Natural killer cell (primary cell): Measurements from ENCODE around the gene DTX4. TPM values are rescaled to one million over a fixed set of nuclear protein-coding genes. Genes with fewer than 3 reads are reported as not detected.

Experiments
- ATAC-seq, 3 donors: fragments of 150-1000 bp in 2 of 3; fragments of 200-7000 bp in 1 of 3; cut with Tn5 transposase; 1 replicate in 1 of 3; 2 replicates in 2 of 3; pipeline ENCODE4 v1.10.0; 2021; ENCODE audit warnings: mild to moderate bottlenecking in 2 of 3, moderate library complexity in 2 of 3
- DNase-seq, 2 donors: peaks; one replicate each; pipeline versions ENCODE4 v3.0.0 to v3.0.0-alpha.2; 2013 to 2021; ENCODE audit warnings: mixed read lengths in 1 of 2
- H3K27ac ChIP-seq: one replicate; pipeline ENCODE4 v1.5.1; 2013; ENCODE audit warnings: mild to moderate bottlenecking, low read length
- H3K27me3 ChIP-seq: one replicate; pipeline ENCODE4 v1.6.1; 2013; ENCODE audit warnings: low read length; ENCODE audit not compliant: control insufficient read depth, insufficient read depth
- H3K36me3 ChIP-seq: one replicate; pipeline ENCODE4 v1.6.1; 2013; ENCODE audit warnings: low read length; ENCODE audit not compliant: control insufficient read depth, insufficient read depth
- H3K4me1 ChIP-seq: one replicate; pipeline ENCODE4 v1.6.1; 2013; ENCODE audit warnings: low read length; ENCODE audit not compliant: control insufficient read depth, insufficient read depth
- H3K4me3 ChIP-seq: one replicate; pipeline ENCODE4 v1.5.1; 2013; ENCODE audit warnings: low read length
- H3K9me3 ChIP-seq: one replicate; pipeline ENCODE4 v1.6.1; 2013; ENCODE audit warnings: low read length; ENCODE audit not compliant: control insufficient read depth, insufficient read depth
- H3K27ac Mint-ChIP-seq, 2 donors: one replicate each; pipeline ENCODE4 v1.8.0; 2022; ENCODE audit warnings: mild to moderate bottlenecking in 2 of 2, mixed read lengths in 2 of 2, moderate library complexity in 1 of 2
- H3K27me3 Mint-ChIP-seq, 2 donors: one replicate each; pipeline ENCODE4 v1.8.0; 2022; ENCODE audit warnings: low read depth in 2 of 2, mixed read lengths in 2 of 2
- H3K36me3 Mint-ChIP-seq: one replicate; pipeline ENCODE4 v1.8.0; 2022; ENCODE audit warnings: mixed read lengths
- H3K4me1 Mint-ChIP-seq, 2 donors: one replicate each; pipeline ENCODE4 v1.8.0; 2022; ENCODE audit warnings: mixed read lengths in 2 of 2
- H3K4me3 Mint-ChIP-seq: one replicate; pipeline ENCODE4 v1.8.0; 2022; ENCODE audit warnings: mild to moderate bottlenecking, moderate library complexity, mixed read lengths
- H3K9me3 Mint-ChIP-seq, 2 donors: one replicate each; pipeline ENCODE4 v1.8.0; 2022; ENCODE audit warnings: mixed read lengths in 2 of 2
- CTCF ChIP-seq: fragments of 200-600 bp; IDR thresholded peaks from one replicate; pipeline ENCODE4 v1.8.0; 2022; ENCODE audit warnings: antibody characterized with exemption
- WGBS: methylation state at CpG from one replicate; pipeline ENCODE4 v1.1.7; 2013; ENCODE audit warnings: missing lambda C conversion rate; ENCODE audit not compliant: insufficient coverage; 5-methylcytosine and 5-hydroxymethylcytosine counted together
- intact Hi-C: fragments of 100-400 bp; cut with micrococcal nuclease; formaldehyde crosslinking; loops from one replicate; pipeline ENCODE4 v1.14.2; 2022
- total RNA-seq, 4 donors: library from RNA; stranded (reverse); fragments of 120-200 nt in 1 of 4; gene quantifications; one replicate each; pipeline versions ENCODE4 v1.2.3 to v1.2.4, GENCODE V29; 2013 to 2022

DTX4 gene
- total RNA-seq, 3 donors from 2014 or later (not counting 1 experiment from before 2014, with no cell fraction given) = 0.21 to 0.90 (median 0.59) TPM

- H3K27ac Mint-ChIP-seq = peak overlapping the region in 1 of 2 donors; percentile 49
- ATAC-seq (no peak), DNase-seq (no peak)
- 71% methylated on average over 8 of the region's 8 CpGs for WGBS
- peaks cover 31% of the 10 kb centered on the region for H3K36me3 ChIP-seq
- no peaks in the 10 kb centered on the region for H3K4me1 ChIP-seq
- H3K27ac ChIP-seq = peak overlapping the region; percentile 35
- intact Hi-C loops = no loop called here
- H3K27me3 ChIP-seq = no peaks in the 10 kb centered on the region
- no peak for TF ChIP-seq CTCF
- no peak overlapping the region for H3K4me3 Mint-ChIP-seq
- H3K27me3 Mint-ChIP-seq = no peaks in the 10 kb centered on the region
- no peaks in the 10 kb centered on the region for H3K9me3 Mint-ChIP-seq
- peaks cover 19% of the 10 kb centered on the region for H3K36me3 Mint-ChIP-seq
- H3K9me3 ChIP-seq = no peaks in the 10 kb centered on the region
- no peak overlapping the region for H3K4me3 ChIP-seq
- peaks cover 10% of the 10 kb centered on the region in 2 donors for H3K4me1 Mint-ChIP-seq
Measured at GRCh38 chr11:59152312-59152951, 19.5 kb upstream of the DTX4 start.

GRCh38 chr11:59154610-59155009 is 17.3 kb upstream of the DTX4 start:
- H3K4me3 Mint-ChIP-seq = no peak overlapping the region
- Histone ChIP-seq H3K27me3 (no peaks in the 10 kb centered on the region), H3K36me3 (peaks cover 22% of the 10 kb centered on the region), H3K27ac (no peak overlapping the region), H3K4me3 (no peak overlapping the region), H3K9me3 (no peaks in the 10 kb centered on the region), H3K4me1 (peaks cover 4% of the 10 kb centered on the region)
- 91% methylated on average over 5 of the region's 5 CpGs for WGBS
- no peak for DNase-seq
- peaks cover 14% of the 10 kb centered on the region for H3K36me3 Mint-ChIP-seq
- intact Hi-C loops = loop anchor here (5.0 kb wide), 1 partner anchor 302 kb away; no protein-coding TSS in a partner anchor
- no peaks in the 10 kb centered on the region for H3K27me3 Mint-ChIP-seq
- no peak overlapping the region for H3K27ac Mint-ChIP-seq
- no peak for ATAC-seq
- no peak for TF ChIP-seq CTCF
- H3K9me3 Mint-ChIP-seq = no peaks in the 10 kb centered on the region
- H3K4me1 Mint-ChIP-seq = peaks cover 13 to 14% of the 10 kb centered on the region in 2 donors

GRCh38 chr11:59157433-59157832 is 14.5 kb upstream of the DTX4 start:
- H3K36me3 Mint-ChIP-seq = peaks cover 3% of the 10 kb centered on the region
- H3K27me3 ChIP-seq = no peaks in the 10 kb centered on the region
- intact Hi-C loops = loop anchor here (5.0 kb wide), 1 partner anchor 305 kb away; no protein-coding TSS in a partner anchor
- H3K27ac Mint-ChIP-seq = no peak overlapping the region
- ATAC-seq (no peak), DNase-seq (no peak)
- 61% methylated on average over 3 of the region's 3 CpGs for WGBS
- H3K9me3 ChIP-seq = no peaks in the 10 kb centered on the region
- no peaks in the 10 kb centered on the region for H3K9me3 Mint-ChIP-seq
- peaks cover 4% of the 10 kb centered on the region for H3K4me1 ChIP-seq
- no peak overlapping the region for H3K27ac ChIP-seq
- no peak for TF ChIP-seq CTCF
- no peaks in the 10 kb centered on the region for H3K27me3 Mint-ChIP-seq
- H3K4me1 Mint-ChIP-seq = peaks cover 8 to 13% of the 10 kb centered on the region in 2 donors
- peaks cover 3% of the 10 kb centered on the region for H3K36me3 ChIP-seq
- H3K4me3 ChIP-seq = no peak overlapping the region
- no peak overlapping the region for H3K4me3 Mint-ChIP-seq
